BJ (cell line): ENCODE data around the gene LDLRAD3. TPM values are rescaled to one million over a fixed set of nuclear protein-coding genes. Genes with fewer than 3 reads are reported as not detected.

Source experiments
- CTCF ChIA-PET: fragments of 350-600 bp; formaldehyde crosslinking; extraction: SDS; loops from one replicate; lab custom pipeline; 2021; ENCODE audit warnings: antibody characterized with exemption, inconsistent platforms; lab: Yijun Ruan, JAX
- POLR2A ChIA-PET: fragments of 300-600 bp; sonication (Branson Sonifier 250); formaldehyde crosslinking; extraction: SDS; loops from one replicate; lab custom pipeline; 2021; ENCODE audit warnings: antibody characterized with exemption; lab: Charles Lee
- DNase-seq: peaks from one replicate; pipeline ENCODE4 v3.0.0-alpha.2; 2011; ENCODE audit warnings: low read depth
- H3K27me3 ChIP-seq: 2 replicates; pipeline ENCODE4 v1.6.0; 2011; ENCODE audit warnings: low read length; ENCODE audit not compliant: control insufficient read depth, insufficient read depth
- H3K36me3 ChIP-seq: 2 replicates; pipeline ENCODE4 v1.5.1; 2011; ENCODE audit warnings: low read length; ENCODE audit not compliant: control insufficient read depth, insufficient read depth
- H3K4me3 ChIP-seq: 2 replicates; pipeline ENCODE4 v1.5.1; 2011; ENCODE audit warnings: low read depth, mild to moderate bottlenecking, control low read depth, low read length
- CTCF ChIP-seq: IDR thresholded peaks from 2 replicates; pipeline ENCODE4 v1.5.1; 2011; ENCODE audit warnings: low read depth, mild to moderate bottlenecking, control low read depth, inconsistent platforms, low read length, moderate library complexity; ENCODE audit not compliant: insufficient read depth
- polyA plus RNA-seq: library from polyadenylated mRNA; depleted of rRNA; stranded (reverse); fragments of >200 nt; gene quantifications from 2 replicates; pipeline ENCODE4 v1.2.3, GENCODE V29; 2011

The LDLRAD3 gene
- polyA plus RNA-seq, 1 experiment: 3.5 TPM

- no peak for TF ChIP-seq CTCF
- CTCF ChIA-PET: no interaction called here
- no peak overlapping the region for H3K4me3 ChIP-seq
- POLR2A ChIA-PET: no interaction called here
- H3K36me3 ChIP-seq: no peaks in the 10 kb centered on the region
- no peak for DNase-seq
- no peaks in the 10 kb centered on the region for H3K27me3 ChIP-seq
These were observed 32.6 kb downstream of the LDLRAD3 start for GRCh38 chr11:35976434-35976833.

- POLR2A ChIA-PET: no interaction called here
- H3K36me3 ChIP-seq: no peaks in the 10 kb centered on the region
- no peaks in the 10 kb centered on the region for H3K27me3 ChIP-seq
- no peak for TF ChIP-seq CTCF
- CTCF ChIA-PET: interaction anchor here (0.7 to 1.0 kb wide), 2 partner anchors 9 to 164 kb away, joined by 3 read pairs; no protein-coding TSS in a partner anchor
- H3K4me3 ChIP-seq: no peak overlapping the region
- DNase-seq: no peak
These were observed 34.3 kb downstream of the LDLRAD3 start for GRCh38 chr11:35978183-35978582.

GRCh38 chr11:35978891-35979290 lies 35.0 kb downstream of the LDLRAD3 start:
- POLR2A ChIA-PET: no interaction called here
- H3K4me3 ChIP-seq: no peak overlapping the region
- TF ChIP-seq CTCF: no peak
- CTCF ChIA-PET: interaction anchor here (1.0 kb wide), 1 partner anchor 8 kb away, joined by 3 read pairs; no protein-coding TSS in a partner anchor
- no peak for DNase-seq
- no peaks in the 10 kb centered on the region for H3K27me3 ChIP-seq
- H3K36me3 ChIP-seq: no peaks in the 10 kb centered on the region

- DNase-seq: no peak
- Histone ChIP-seq H3K36me3 (no peaks in the 10 kb centered on the region), H3K27me3 (no peaks in the 10 kb centered on the region), H3K4me3 (no peak overlapping the region)
- POLR2A ChIA-PET: no interaction called here
- TF ChIP-seq CTCF: no peak
- CTCF ChIA-PET: no interaction called here
These were observed 37.0 kb downstream of the LDLRAD3 start for GRCh38 chr11:35980686-35981390.

GRCh38 chr11:35981581-35981980 lies 37.7 kb downstream of the LDLRAD3 start:
- no peak for DNase-seq
- TF ChIP-seq CTCF: no peak

More at GRCh38 chr11:35981581-35981980, 37.7 kb downstream of the LDLRAD3 start:
- Histone ChIP-seq H3K27me3 (no peaks in the 10 kb centered on the region), H3K36me3 (no peaks in the 10 kb centered on the region), H3K4me3 (no peak overlapping the region)
- CTCF ChIA-PET: interaction anchor here (0.6 kb wide), 1 partner anchor 412 kb away, joined by 5 read pairs; no protein-coding TSS in a partner anchor
- POLR2A ChIA-PET: no interaction called here
